Measurements from ENCODE around the gene PARP11.

The PARP11 gene

DNA sequence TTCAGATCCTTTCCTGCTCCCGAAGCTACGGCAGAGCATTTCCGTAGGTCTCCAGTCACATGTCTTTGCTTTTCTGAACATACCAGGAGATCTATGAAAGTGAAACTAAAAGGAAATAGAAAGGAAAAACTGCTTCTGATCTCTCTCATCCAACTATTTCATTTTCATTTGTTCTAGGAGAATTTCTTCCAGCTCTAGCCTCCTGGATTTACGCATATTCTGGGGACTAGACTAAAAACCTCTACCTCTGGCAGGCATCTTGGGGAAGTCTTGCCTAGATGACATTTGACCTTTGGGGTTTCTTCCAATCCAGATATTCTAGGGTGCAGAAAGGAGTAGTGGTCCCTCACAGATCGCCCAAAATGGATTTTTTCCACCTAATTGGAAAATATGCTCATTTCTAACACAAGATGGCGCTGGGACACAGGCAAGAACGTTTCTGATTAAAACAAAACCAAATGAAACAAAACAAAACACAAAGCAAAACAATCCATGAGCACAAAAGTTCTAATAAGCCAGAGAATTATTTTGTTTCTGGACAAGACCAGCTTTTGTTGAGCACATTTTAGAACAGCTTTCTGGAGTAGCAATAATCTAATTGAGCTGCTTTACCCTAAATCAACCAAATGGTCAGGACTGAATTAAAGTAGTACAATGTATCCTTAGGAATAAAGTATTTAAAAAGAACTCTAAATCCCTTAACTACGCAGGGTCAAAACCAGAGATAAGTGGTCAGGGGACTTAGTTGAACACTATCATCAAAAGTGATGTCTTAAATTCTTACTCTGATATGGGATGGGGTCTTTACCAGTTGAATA is 12.3 kb upstream of the PARP11 start:
- peak overlapping the region; percentile 57 for H3K4me3 ChIP-seq (replicated peaks; ENCODE audit: low read depth, low read length)
- DNase-seq (ENCODE audit: low read depth) = peak; percentile 72
- TF ChIP-seq, protein P1, sequence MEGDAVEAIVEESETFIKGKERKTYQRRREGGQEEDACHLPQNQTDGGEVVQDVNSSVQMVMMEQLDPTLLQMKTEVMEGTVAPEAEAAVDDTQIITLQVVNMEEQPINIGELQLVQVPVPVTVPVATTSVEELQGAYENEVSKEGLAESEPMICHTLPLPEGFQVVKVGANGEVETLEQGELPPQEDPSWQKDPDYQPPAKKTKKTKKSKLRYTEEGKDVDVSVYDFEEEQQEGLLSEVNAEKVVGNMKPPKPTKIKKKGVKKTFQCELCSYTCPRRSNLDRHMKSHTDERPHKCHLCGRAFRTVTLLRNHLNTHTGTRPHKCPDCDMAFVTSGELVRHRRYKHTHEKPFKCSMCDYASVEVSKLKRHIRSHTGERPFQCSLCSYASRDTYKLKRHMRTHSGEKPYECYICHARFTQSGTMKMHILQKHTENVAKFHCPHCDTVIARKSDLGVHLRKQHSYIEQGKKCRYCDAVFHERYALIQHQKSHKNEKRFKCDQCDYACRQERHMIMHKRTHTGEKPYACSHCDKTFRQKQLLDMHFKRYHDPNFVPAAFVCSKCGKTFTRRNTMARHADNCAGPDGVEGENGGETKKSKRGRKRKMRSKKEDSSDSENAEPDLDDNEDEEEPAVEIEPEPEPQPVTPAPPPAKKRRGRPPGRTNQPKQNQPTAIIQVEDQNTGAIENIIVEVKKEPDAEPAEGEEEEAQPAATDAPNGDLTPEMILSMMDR (IDR thresholded peaks at IDR 0.05; ENCODE audit: low read length, missing control alignments) = peak; percentile 80

- H3K4me3 ChIP-seq (replicated peaks; ENCODE audit: low read depth, low read length) = no peak overlapping the region
- DNase-seq (ENCODE audit: low read depth) = no peak
- TF ChIP-seq, protein P1 (IDR thresholded peaks at IDR 0.05; ENCODE audit: low read length, missing control alignments) = no peak
Observed at GRCh38 chr12:3884671-3885070, 11.5 kb upstream of the PARP11 start.

- no peak overlapping the region for H3K4me3 ChIP-seq (replicated peaks; ENCODE audit: low read depth, low read length)
- peak; percentile 36 for DNase-seq (ENCODE audit: low read depth)
- TF ChIP-seq, protein P1 (IDR thresholded peaks at IDR 0.05; ENCODE audit: low read length, missing control alignments) = peak; percentile 41
Observed at GRCh38 chr12:3882896-3883564, 9.8 kb upstream of the PARP11 start.

DNA sequence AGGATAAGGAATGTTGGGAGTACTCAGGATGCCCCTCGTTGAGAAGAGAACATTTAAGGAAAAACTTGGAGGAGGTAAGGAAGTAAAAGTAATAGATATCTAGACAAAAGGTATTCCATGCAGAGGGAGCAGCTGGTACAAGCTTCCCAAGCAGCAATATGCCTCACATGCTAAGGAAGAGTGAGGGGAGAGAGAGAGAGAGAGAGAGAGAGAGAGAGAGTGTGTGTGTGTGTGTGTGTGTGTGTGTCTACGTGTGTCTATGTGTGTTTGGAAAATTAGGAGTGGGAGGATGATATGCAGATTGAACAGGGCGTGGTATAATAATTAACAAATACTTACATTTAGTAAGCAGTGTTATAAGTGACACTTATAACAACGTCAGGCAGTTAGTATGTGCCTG is 9.2 kb upstream of the PARP11 start:
- TF ChIP-seq, protein P1 (IDR thresholded peaks at IDR 0.05; ENCODE audit: low read length, missing control alignments) = no peak
- no peak for DNase-seq (ENCODE audit: low read depth)
- H3K4me3 ChIP-seq (replicated peaks; ENCODE audit: low read depth, low read length) = no peak overlapping the region

DNA sequence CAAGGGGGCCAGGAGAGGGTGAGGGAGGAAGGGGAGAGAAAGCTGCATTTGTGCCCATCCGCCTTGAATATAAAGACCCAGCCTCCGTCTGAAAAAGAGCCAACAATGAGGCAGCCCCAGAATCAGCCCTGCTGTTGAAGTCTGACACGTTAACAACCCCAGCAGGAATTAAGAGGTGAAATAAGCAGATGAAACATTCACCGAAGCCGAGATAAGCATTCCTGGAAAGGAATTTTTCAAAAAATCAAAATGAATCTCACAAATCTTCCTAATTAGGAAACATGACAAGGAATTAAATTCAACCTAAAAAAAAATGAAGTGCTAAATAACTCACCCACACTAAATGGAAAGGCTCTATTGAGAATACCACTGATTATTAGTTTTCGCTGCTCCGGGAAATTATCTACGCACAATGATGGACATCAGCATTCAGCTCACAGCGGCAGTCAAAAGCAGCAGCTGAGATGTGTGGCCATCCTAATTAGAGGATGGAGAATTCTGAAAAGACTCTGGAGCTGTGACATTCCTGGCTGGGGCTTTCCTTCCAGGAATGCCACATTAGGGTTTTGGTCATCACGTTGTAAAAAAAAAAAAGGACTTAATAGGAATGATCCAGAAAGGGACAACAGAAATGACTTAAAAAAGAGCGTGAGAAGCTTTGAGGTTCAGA is 8.2 kb upstream of the PARP11 start:
- TF ChIP-seq, protein P1 (IDR thresholded peaks at IDR 0.05; ENCODE audit: low read length, missing control alignments) = no peak

DNA sequence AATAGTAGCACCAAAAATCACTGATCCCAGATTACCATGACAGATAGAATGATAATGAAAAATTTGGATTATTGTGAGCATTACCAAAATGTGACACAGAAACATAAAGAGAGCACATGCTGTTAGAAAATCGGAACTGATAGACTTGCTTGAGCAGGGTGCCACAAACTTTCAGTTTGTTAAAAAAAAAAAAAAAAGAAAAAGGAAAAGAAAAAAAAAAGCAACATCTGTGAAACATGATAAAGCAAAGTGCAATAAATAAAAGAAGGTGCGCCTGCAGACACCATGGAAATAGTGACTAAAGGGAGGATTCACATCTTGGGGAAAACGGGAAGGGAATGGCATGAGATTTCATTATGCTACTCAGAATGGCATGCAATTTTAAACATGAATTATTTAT is 6.6 kb upstream of the PARP11 start:
- TF ChIP-seq, protein P1 (IDR thresholded peaks at IDR 0.05; ENCODE audit: low read length, missing control alignments) = no peak
- no peak overlapping the region for H3K4me3 ChIP-seq (replicated peaks; ENCODE audit: low read depth, low read length)
- DNase-seq (ENCODE audit: low read depth) = no peak

More for the DNA sequence above, 8.2 kb upstream of the PARP11 start:
- H3K4me3 ChIP-seq (replicated peaks; ENCODE audit: low read depth, low read length) = no peak overlapping the region
- DNase-seq (ENCODE audit: low read depth) = no peak

All from fibroblast of pulmonary artery (primary cell).